SK-N-SH treated with all-trans-retinoic acid at 6 μM for 48 hours (cell line): ENCODE measurements around the gene RASA2.

Source experiments
- ISL1 ChIP-seq: fragments of 250-450 bp; sonication (Bioruptor Pico); IDR thresholded peaks from 2 replicates; pipeline ENCODE4 v2.1.2; 2022; ENCODE audit warnings: mild to moderate bottlenecking, moderate library complexity
- PATZ1 ChIP-seq: fragments of 250-450 bp; sonication (Bioruptor Pico); IDR thresholded peaks from 2 replicates; pipeline ENCODE4 v1.8.0; 2020; ENCODE audit warnings: mild to moderate bottlenecking, moderate library complexity, borderline replicate concordance
- TSHZ2 ChIP-seq: fragments of 250-450 bp; sonication (Bioruptor Pico); IDR thresholded peaks from 2 replicates; pipeline ENCODE4 v1.5.0; 2020; ENCODE audit warnings: mild to moderate bottlenecking, moderate library complexity
- ZFP3 ChIP-seq: fragments of 250-450 bp; sonication (Bioruptor Pico); IDR thresholded peaks from 2 replicates; pipeline ENCODE4 v1.5.0; 2020; ENCODE audit warnings: mild to moderate bottlenecking, moderate library complexity
- ZFP30 ChIP-seq: fragments of 450-650 bp; formaldehyde crosslinking; IDR thresholded peaks from 2 replicates; pipeline ENCODE4 v1.5.0; 2022; ENCODE audit warnings: mild to moderate bottlenecking, moderate library complexity
- ZNF565 ChIP-seq: fragments of 450-650 bp; formaldehyde crosslinking; conservative IDR thresholded peaks from 2 replicates; pipeline ENCODE4 v1.5.0; 2020; ENCODE audit warnings: low read depth, mild to moderate bottlenecking, moderate library complexity

- TF ChIP-seq ZFP3 (CRISPR knock-in tag) (no peak), ZNF565 (CRISPR knock-in tag) (no peak), PATZ1 (CRISPR knock-in tag) (no peak), ISL1 (CRISPR knock-in tag) (no peak), TSHZ2 (CRISPR knock-in tag) (no peak), ZFP30 (CRISPR knock-in tag) (no peak)
These were observed 146.1 kb downstream of the RASA2 start for GRCh38 chr3:141632779-141633374.
